NCI-H2196 (cell line): ENCODE data around the gene TERB2.
"Not testable (repeated sequence)": the region's sequence is repeated elsewhere in the genome, so short reads cannot be mapped to it uniquely, and the experiment has no call there.

Experiments used
- DNase-seq: peaks from one replicate; lab custom pipeline; 2025; ENCODE audit not compliant: unreplicated experiment; lab: John Stamatoyannopoulos, UW

The TERB2 gene

DNA sequence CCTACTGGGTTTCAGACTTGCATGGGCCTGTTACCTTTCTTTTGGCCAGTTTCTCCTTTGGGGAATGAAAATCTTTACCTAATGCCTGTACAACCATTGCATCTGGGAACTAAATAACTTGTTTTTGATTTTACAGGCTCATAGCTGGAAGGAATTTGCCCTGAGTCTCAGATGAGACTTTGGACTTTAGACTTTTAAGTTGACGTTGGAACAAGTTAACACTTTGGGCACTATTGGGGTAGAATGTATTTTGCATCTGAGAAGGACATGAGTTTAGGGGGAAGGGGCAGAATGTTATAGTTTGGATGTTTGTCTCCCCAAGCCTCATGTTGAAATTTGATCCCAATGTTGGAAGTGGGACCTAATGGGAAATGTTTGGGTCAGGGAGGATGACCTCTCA, 44.7 kb downstream of the TERB2 start:
- not testable (repeated sequence) for DNase-seq

GRCh38 chr15:45003731-45004410, 47.4 kb downstream of the TERB2 start:
- not testable (repeated sequence) for DNase-seq

GRCh38 chr15:45004590-45005175, 48.2 kb downstream of the TERB2 start:
- not testable (repeated sequence) for DNase-seq

DNA sequence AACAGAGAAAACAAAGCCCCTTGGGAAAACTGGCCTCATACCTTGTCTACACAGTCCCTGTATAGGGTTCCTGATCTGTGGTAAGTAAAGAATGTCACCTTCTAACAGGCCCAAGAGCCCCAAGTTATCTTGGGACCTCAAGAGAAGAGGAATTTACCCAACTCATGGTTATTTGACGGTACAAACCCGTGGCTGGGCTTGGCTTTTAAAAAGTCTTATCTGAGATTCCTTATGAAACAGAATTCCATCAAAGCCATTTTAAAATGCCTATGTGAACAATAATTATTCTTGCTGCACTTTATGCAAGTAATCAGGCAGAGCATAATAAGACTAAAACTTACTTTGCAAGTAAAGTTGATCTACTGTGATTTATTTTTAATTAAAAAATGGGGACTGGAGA, 52.6 kb downstream of the TERB2 start:
- DNase-seq = no peak

- not testable (repeated sequence) for DNase-seq
Measured at GRCh38 chr15:45015114-45015513, 58.6 kb downstream of the TERB2 start.

GRCh38 chr15:45020222-45020900, 63.9 kb downstream of the TERB2 start:
- not testable (repeated sequence) for DNase-seq

- not testable (repeated sequence) for DNase-seq
Measured at GRCh38 chr15:45020901-45021259, 64.4 kb downstream of the TERB2 start.

DNA sequence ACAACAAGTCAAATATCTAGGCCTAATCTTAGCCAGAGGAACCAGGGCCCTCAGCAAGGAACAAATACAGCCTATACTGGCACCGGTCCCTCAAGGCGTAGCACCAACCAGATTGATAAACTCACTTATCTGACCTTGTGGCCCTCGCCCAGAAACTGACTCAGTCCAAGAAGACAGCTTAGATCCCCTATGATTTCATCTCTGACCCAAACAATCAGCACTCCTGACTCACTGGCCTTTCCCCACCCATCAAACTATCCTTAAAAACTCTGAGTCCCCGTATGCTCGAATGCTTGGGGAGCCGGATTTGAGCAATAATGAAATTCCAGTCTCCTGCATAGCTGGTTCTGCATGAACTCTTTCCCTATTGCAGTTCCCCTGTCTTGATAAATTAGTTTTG, 64.9 kb downstream of the TERB2 start:
- DNase-seq = no peak

- peak; percentile 73 for DNase-seq
Measured at GRCh38 chr15:45022871-45023658, 66.6 kb downstream of the TERB2 start, which contains the start of gene SORD. Gene SORD, plus strand, starts transcription at chr15:45023195. Its CDS starts 89 bp downstream, at chr15:45023284.

- DNase-seq = no peak
Measured at GRCh38 chr15:45023659-45024225, 67.3 kb downstream of the TERB2 start.

DNA sequence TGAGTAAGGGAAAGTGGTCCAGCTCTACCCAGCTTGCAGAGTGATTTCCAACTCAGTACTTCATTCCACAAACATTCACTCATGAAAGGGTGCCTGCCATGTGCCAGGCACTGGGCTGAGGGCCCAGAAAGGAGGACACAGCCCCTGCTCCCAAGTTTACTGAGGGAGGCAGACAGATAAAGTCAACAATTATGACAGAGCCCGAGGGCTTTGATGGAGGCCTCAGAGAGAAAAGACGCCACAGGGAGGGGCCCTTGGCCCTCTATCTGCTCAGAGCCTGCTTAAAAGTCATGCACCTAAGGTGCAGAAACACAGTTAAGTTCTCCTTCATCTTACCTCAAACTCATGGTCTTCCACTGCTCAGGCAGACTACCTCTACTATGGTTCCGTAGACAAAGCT, 68.2 kb downstream of the TERB2 start:
- DNase-seq = not testable (repeated sequence)

DNA sequence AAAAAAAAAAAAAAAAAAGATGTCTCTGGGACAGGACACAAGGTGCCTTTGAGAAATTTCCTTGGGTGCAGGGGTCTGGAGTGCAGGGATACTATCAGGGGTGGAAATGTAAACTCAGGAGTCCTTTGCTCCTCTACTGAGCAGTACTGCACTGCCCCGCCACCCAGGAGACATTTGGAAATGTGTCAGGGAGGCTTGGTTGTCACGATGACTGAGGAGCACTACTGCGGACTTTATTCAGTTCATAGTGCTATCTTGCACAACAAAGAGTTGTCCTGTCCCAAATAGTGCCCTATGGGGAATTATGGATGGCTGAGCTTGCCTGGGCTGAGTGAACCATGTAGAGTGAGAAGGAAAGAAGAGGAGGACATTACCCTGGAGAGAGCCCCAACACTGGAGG, 69.1 kb downstream of the TERB2 start:
- not testable (repeated sequence) for DNase-seq

- DNase-seq = no peak
Measured at GRCh38 chr15:45026651-45027190, 70.2 kb downstream of the TERB2 start.

DNA sequence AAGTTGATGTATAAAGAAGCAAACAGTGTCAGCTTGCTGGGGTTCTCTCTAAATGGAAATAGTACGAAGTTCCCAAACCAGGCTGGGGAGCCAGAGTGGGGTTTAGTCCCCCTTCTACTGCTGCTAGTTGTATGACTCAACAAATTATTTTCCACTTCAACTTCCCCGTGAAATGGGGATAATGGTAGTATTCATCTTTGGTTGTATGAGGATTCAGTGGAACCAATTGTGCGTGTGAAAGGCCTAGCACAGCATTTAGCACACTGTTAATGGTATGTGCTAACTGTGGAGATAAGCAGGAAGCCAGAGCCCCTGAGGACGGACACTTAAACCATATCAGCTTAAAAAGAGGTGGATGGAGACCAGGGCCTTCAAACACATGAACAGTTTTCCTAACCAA, 70.7 kb downstream of the TERB2 start:
- no peak for DNase-seq
